ENCODE measurements around the gene ARHGAP9. TPM values are rescaled to one million over a fixed set of nuclear protein-coding genes. Genes with fewer than 3 reads are reported as not detected.
A peak's percentile ranks its signal among the peaks of the same experiment; 100 is the strongest.

ARHGAP9 gene
- total and polyA plus RNA-seq, 2 of the 4 experiments (the other 2 are of a cell fraction), result 0.18 to 0.79 TPM

DNA sequence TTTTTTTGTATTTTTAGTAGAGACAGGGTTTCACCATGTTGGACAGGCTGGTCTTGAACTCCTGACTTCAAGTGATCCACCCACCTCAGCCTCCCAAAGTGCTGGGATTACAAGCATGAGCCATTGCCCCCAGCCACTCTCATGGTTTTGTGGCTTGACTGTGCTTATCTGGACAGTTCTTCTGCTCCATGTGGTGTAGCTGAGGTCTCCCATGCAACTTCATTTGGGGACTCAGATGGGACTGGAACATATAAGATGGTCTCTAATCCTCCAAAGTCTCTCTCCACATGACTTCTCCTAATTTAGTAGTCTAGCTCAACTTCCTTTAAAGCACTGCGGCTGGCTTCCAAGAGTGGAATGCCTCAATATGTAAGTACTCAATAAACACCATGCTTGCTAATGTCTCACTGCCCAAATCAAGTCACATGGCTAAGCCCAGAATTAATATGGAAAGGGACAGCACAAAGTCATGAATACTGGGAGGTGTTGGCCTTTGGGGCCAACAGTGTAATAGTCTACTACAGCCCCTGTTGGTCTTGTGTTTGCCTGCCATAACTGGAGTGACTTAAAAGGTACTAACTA lies 37.7 kb downstream of the ARHGAP9 start:
- no peak overlapping the region for H2BK5ac ChIP-seq (ENCODE audit: low read depth, low read length, poor library complexity, severe bottlenecking)
- no peak overlapping the region for H3K4ac ChIP-seq (ENCODE audit: low read depth, low read length)
- H3K36me3 ChIP-seq (ENCODE audit: control insufficient read depth, insufficient read depth, low read length), result no peaks in the 10 kb centered on the region
- peak overlapping the region; percentile 85 for H3K18ac ChIP-seq (ENCODE audit: low read depth, low read length)
- H4K8ac ChIP-seq (ENCODE audit: low read depth in 2 of 2, low read length in 2 of 2), result no peak overlapping the region
- no peaks in the 10 kb centered on the region for H3K9me1 ChIP-seq (ENCODE audit: insufficient read depth, low read length)
- dilution Hi-C loops (cut with HindIII; ENCODE audit: low sequenced_read_pairs, unreplicated experiment), result no loop called here
- no peaks in the 10 kb centered on the region for H3K79me1 ChIP-seq (ENCODE audit: low read depth in 1 of 2, low read length in 2 of 2)
- no peak overlapping the region for H2AK5ac ChIP-seq (ENCODE audit: low read depth, low read length)
- in situ Hi-C loops (cut with MboI; ENCODE audit: low sequenced_read_pairs), result no loop called here
- peak; percentile 29 for DNase-seq
- H3K4me3 ChIP-seq (ENCODE audit: insufficient read depth, low read depth, low read length), result no peak overlapping the region
- no peak overlapping the region for H2AFZ ChIP-seq (replicated peaks; ENCODE audit: low read length, poor library complexity)
- H3K14ac ChIP-seq (replicated peaks; ENCODE audit: low read depth, low read length), result no peak overlapping the region
- no CpG with 5 or more reads among the region's 1 CpG for WGBS, 2 experiments (ENCODE audit: extremely low coverage in 2 of 2, insufficient read length in 1 of 2)
- no peak overlapping the region for H2BK120ac ChIP-seq (ENCODE audit: low read depth, low read length)
- no peak overlapping the region for H4K5ac ChIP-seq (ENCODE audit: low read depth, low read length)
- no peak overlapping the region for H4K91ac ChIP-seq (ENCODE audit: insufficient read depth, low read depth, low read length)
- H3K4me1 ChIP-seq (ENCODE audit: control insufficient read depth, insufficient read depth, low read length), result no peaks in the 10 kb centered on the region
- no TSS peak for BruUV-seq (replicated peaks)
- no peak for ATAC-seq (ENCODE audit: low read depth)
- no peak overlapping the region for H3K9ac ChIP-seq (ENCODE audit: low read depth, low read length)
- intact Hi-C loops (cut with micrococcal nuclease), result no loop called here
- CTCF ChIA-PET, result interaction anchor here (0.6 kb wide), 1 partner anchor 14 kb away, joined by 3 read pairs; the partner anchor contains the start of gene INHBE
- no peak overlapping the region for H2BK15ac ChIP-seq (ENCODE audit: low read depth, low read length)
- H3K4me2 ChIP-seq (ENCODE audit: low read depth, low read length), result no peak overlapping the region
- H3K27ac ChIP-seq (ENCODE audit: insufficient read depth, low read length), result no peak overlapping the region
- no peak overlapping the region for H2BK20ac ChIP-seq (ENCODE audit: low read depth, low read length)
- no peaks in the 10 kb centered on the region for H3K27me3 ChIP-seq (ENCODE audit: control insufficient read depth, insufficient read depth, low read length)
- TF ChIP-seq RAD21 (IDR thresholded peaks at IDR 0.05; ENCODE audit: low read length) (no peak), MXI1 (IDR thresholded peaks at IDR 0.05; ENCODE audit: borderline replicate concordance, low read depth, low read length) (no peak), MAFK (IDR thresholded peaks at IDR 0.05; ENCODE audit: low read depth, low read length) (no peak), FOS (IDR thresholded peaks at IDR 0.05; ENCODE audit: low read depth, low read length) (no peak), ELK1 (IDR thresholded peaks at IDR 0.05; ENCODE audit: borderline replicate concordance, low read depth, low read length) (no peak), CHD1 (IDR thresholded peaks at IDR 0.05; ENCODE audit: low read depth, low read length) (no peak), POLR2A (IDR thresholded peaks at IDR 0.05; ENCODE audit: low read depth, low read length) (no peak), RCOR1 (IDR thresholded peaks at IDR 0.05; ENCODE audit: insufficient replicate concordance, low read length) (no peak), CEBPB (IDR thresholded peaks at IDR 0.05; ENCODE audit: low read depth, low read length) (no peak), NFE2L2 (IDR thresholded peaks at IDR 0.05; ENCODE audit: low read depth, low read length) (no peak), SMC3 (IDR thresholded peaks at IDR 0.05; ENCODE audit: low read depth, low read length) (no peak), BHLHE40 (IDR thresholded peaks at IDR 0.05; ENCODE audit: low read depth, low read length) (no peak), MAZ (IDR thresholded peaks at IDR 0.05; ENCODE audit: borderline replicate concordance, low read depth, low read length) (no peak), RFX5 (IDR thresholded peaks at IDR 0.05; ENCODE audit: low read depth, low read length) (no peak)
- TF ChIP-seq, protein P1, sequence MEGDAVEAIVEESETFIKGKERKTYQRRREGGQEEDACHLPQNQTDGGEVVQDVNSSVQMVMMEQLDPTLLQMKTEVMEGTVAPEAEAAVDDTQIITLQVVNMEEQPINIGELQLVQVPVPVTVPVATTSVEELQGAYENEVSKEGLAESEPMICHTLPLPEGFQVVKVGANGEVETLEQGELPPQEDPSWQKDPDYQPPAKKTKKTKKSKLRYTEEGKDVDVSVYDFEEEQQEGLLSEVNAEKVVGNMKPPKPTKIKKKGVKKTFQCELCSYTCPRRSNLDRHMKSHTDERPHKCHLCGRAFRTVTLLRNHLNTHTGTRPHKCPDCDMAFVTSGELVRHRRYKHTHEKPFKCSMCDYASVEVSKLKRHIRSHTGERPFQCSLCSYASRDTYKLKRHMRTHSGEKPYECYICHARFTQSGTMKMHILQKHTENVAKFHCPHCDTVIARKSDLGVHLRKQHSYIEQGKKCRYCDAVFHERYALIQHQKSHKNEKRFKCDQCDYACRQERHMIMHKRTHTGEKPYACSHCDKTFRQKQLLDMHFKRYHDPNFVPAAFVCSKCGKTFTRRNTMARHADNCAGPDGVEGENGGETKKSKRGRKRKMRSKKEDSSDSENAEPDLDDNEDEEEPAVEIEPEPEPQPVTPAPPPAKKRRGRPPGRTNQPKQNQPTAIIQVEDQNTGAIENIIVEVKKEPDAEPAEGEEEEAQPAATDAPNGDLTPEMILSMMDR (conservative IDR thresholded peaks at IDR 0.05; ENCODE audit: low read depth, low read length), result no peak
- TF ChIP-seq, protein P2, sequence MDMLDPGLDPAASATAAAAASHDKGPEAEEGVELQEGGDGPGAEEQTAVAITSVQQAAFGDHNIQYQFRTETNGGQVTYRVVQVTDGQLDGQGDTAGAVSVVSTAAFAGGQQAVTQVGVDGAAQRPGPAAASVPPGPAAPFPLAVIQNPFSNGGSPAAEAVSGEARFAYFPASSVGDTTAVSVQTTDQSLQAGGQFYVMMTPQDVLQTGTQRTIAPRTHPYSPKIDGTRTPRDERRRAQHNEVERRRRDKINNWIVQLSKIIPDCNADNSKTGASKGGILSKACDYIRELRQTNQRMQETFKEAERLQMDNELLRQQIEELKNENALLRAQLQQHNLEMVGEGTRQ (IDR thresholded peaks at IDR 0.05; ENCODE audit: low read depth, low read length), result no peak
- no peak overlapping the region for H2AK9ac ChIP-seq (replicated peaks; ENCODE audit: low read depth, low read length, poor library complexity)
- POLR2A ChIA-PET (ENCODE audit: unreplicated experiment), result no interaction called here
- no peaks in the 10 kb centered on the region for H4K20me1 ChIP-seq (ENCODE audit: insufficient read depth, low read length)
- H3K23ac ChIP-seq (ENCODE audit: low read depth, low read length), result no peak overlapping the region
- H3K56ac ChIP-seq (ENCODE audit: extremely low read depth, insufficient read depth, low read length), result no peak overlapping the region
- no peaks in the 10 kb centered on the region for H3K9me3 ChIP-seq (ENCODE audit: control insufficient read depth, insufficient read depth, low read length)
